WI38 (cell line): Measurements from ENCODE around the gene TSTD1.
"Not testable (repeated sequence)": the region's sequence is repeated elsewhere in the genome, so short reads cannot be mapped to it uniquely, and the experiment has no call there.

Experiments
- H3K4me3 ChIP-seq: 2 replicates; pipeline ENCODE4 v1.5.1; 2011; ENCODE audit warnings: low read depth, mild to moderate bottlenecking, control low read depth, low read length
- CTCF ChIP-seq: IDR thresholded peaks from 2 replicates; pipeline ENCODE4 v1.5.1; 2012; ENCODE audit warnings: low read depth, mild to moderate bottlenecking, control low read depth, low read length

TSTD1 gene

GRCh38 chr1:161068306-161069234 lies 29.8 kb upstream of the TSTD1 start:
- no peak for TF ChIP-seq CTCF
- H3K4me3 ChIP-seq: no peak overlapping the region

- no peak overlapping the region for H3K4me3 ChIP-seq
Observed at GRCh38 chr1:161066694-161067093, 27.9 kb upstream of the TSTD1 start.

GRCh38 chr1:161065681-161066080 lies 26.9 kb upstream of the TSTD1 start:
- not testable (repeated sequence) for H3K4me3 ChIP-seq

More at GRCh38 chr1:161066694-161067093, 27.9 kb upstream of the TSTD1 start:
- TF ChIP-seq CTCF: no peak

GRCh38 chr1:161063936-161064335 lies 25.2 kb upstream of the TSTD1 start:
- H3K4me3 ChIP-seq: not testable (repeated sequence)

DNA sequence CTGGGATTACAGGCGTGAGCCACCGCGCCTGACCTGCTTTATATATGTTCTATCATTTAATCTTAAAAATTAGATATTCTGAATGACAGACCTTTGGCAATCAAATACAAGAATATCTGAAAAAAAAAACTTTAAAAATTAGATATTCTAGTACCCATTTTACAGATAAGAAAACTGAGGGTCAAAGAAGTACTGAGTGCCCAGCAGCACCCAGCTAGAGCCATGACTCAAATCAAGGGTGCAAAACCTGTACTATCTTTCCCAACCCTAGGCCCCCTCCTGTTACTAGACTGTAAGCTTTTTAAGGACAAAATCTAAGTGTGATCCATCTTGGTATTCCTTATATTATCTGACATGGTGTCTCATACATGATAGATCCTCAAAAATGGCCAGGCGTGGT lies 22.7 kb upstream of the TSTD1 start:
- no peak overlapping the region for H3K4me3 ChIP-seq

GRCh38 chr1:161059293-161059692 lies 20.5 kb upstream of the TSTD1 start:
- TF ChIP-seq CTCF: no peak
- no peak overlapping the region for H3K4me3 ChIP-seq

More for the DNA sequence above, 22.7 kb upstream of the TSTD1 start:
- TF ChIP-seq CTCF: no peak

- no peak for TF ChIP-seq CTCF
- no peak overlapping the region for H3K4me3 ChIP-seq
Observed at GRCh38 chr1:161054805-161055204, 16.0 kb upstream of the TSTD1 start.

DNA sequence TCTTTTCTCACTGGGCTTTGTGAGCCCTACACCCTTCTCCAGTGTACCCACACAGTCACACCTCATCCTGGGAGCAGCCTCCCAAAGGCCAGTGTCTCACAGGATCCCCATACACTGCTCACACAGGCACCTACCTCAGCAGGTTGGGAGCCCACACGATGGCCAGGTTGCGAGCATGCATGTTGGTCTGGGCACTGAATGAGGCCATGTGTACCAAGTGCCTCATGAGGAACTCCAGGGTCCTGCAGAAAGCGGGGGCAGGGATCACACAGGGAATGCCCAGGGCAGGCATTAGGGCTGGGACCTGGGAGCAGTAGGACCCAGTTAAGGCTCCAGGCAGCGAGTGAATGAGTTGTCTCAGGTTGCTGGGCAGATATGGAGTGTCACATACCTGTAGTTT lies 15.5 kb upstream of the TSTD1 start:
- H3K4me3 ChIP-seq: no peak overlapping the region
- TF ChIP-seq CTCF: no peak
